DMS79 treated with DMSO at 0.1 percent for 48 hours (cell line): Measurements from ENCODE around the gene CDK4.

Source experiments
- DNase-seq: peaks from one replicate; lab custom pipeline; 2025; lab: John Stamatoyannopoulos, UW

The CDK4 gene

GRCh38 chr12:57700317-57700716 lies 51.8 kb downstream of the CDK4 start:
- no peak for DNase-seq

- DNase-seq, result no peak
Measured at GRCh38 chr12:57698414-57698813, 53.7 kb downstream of the CDK4 start.
